Middle frontal gyrus (tissue), 1 donor: Measurements from ENCODE around the gene GRIN2D.

ENCODE experiments used
- DNase-seq: peaks from one replicate; pipeline ENCODE4 v3.0.0-alpha.2; 2015; ENCODE audit warnings: low spot score; ENCODE audit errors: extremely low spot score

GRIN2D gene

GRCh38 chr19:48441360-48442050 lies 48.0 kb downstream of the GRIN2D start:
- no peak for DNase-seq

- DNase-seq: no peak
Observed at GRCh38 chr19:48442116-48443035, 48.9 kb downstream of the GRIN2D start.

- no peak for DNase-seq
Observed at GRCh38 chr19:48443256-48443655, 49.8 kb downstream of the GRIN2D start.
